Coronary artery (tissue), 2 donors: ENCODE results near the gene PREP.

Experiments used
- DNase-seq: peaks from one replicate; pipeline ENCODE4 v3.0.0-alpha.2; 2017; ENCODE audit warnings: low spot score
- H3K27ac ChIP-seq, 2 donors: fragments of 200-600 bp; sonication (generic); one replicate each; pipeline ENCODE4 v1.5.1; 2016 to 2019
- H3K4me3 ChIP-seq: fragments of 200-600 bp; sonication (generic); 2 replicates; pipeline ENCODE4 v1.5.1; 2016; ENCODE audit warnings: mild to moderate bottlenecking, moderate library complexity
- CTCF ChIP-seq: fragments of 200-600 bp; sonication (generic); IDR thresholded peaks from one replicate; pipeline ENCODE4 v1.5.1; 2019; ENCODE audit warnings: antibody characterized with exemption

The PREP gene

GRCh38 chr6:105331927-105332326 lies 71.0 kb downstream of the PREP start:
- DNase-seq: no peak
- Histone ChIP-seq H3K4me3 (no peak overlapping the region), H3K27ac (no peak overlapping the region)
- no peak for TF ChIP-seq CTCF

DNA sequence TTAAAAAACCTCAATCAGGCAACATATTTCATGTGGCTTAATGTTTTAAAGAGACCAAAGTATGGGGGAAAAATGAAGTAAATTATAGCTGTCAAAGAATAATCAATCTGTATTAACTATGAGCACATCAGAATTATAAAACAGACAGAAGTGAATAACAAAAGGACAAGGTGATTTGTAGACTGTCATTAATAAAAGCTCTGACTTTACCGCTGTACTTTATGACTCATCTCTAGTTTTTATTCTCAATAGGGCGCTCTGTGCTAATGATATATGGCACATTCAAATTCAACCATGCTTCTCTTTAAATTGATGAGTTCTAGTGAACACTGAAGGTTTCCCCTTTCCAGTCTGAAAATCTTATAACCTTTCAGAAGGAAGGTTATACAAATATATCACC lies 72.0 kb downstream of the PREP start:
- Histone ChIP-seq H3K4me3 (no peak overlapping the region), H3K27ac (no peak overlapping the region)
- no peak for TF ChIP-seq CTCF
- no peak for DNase-seq

DNA sequence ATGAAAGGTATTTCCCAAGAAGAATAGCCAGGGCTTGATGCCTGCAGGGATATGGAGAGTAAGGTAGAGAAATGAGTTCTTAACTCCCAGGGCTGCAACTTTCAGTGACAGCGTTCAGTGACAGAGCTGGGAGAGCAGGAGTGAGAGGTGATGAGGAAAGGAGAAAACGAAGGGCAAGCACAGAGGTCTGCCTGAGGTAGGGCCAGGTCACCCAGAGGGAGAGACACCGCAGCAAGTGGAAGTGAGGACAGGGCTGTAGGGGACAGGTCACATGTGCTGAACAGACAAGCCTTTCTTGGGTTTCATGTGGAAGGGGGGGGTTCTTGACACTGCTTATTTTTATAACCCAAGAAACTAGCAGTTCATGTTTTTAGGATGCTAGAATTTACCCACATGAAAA lies 72.5 kb downstream of the PREP start:
- no peak for TF ChIP-seq CTCF
- H3K27ac ChIP-seq: no peak overlapping the region
- DNase-seq: no peak
- no peak overlapping the region for H3K4me3 ChIP-seq

DNA sequence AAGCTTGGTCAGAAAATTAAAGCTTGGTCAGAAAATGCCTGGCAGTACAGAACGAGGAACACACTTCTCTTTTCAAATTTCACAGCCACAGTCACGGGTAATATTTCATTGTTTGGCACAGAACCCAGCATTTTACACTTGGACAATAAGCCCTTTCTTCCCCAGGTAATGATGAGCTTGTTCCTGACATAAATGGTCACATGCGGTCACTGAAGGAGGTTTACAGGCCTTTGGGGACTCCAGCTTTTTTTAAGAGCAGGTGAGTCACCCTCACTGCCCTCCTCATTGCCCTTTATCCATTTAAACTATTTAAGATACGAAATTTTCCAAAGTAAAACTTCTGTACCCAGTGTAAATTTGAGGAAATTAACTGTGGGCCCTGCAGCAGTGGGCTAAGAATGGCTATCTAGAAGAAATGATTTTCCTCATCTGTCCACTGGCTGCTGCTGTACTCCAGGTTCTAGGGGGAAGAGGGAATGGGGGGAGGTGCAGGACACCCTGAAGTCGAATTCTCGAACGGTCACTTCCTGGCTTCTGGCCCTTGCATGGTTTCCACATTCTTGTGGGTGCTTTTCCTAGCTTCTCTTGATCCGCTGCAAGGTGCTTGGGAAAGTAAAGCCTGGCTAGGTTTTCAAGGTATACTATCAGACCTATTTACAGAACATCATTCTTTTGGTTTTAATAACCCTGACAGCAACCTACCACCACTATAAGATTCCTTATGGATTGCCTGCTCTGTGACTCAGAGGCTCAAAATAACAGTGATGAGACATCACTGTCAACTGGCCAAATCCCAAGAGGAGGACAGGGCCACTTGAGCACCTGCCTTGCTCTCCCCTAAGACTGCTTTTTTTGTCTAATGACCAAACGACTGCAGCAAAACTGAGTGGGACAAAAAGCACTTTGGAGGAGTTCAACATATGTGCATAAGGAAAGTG lies 75.8 kb downstream of the PREP start:
- H3K27ac ChIP-seq: no peak overlapping the region
- no peak for TF ChIP-seq CTCF
- DNase-seq: no peak
- no peak overlapping the region for H3K4me3 ChIP-seq

GRCh38 chr6:105326216-105326615 lies 76.7 kb downstream of the PREP start:
- no peak for TF ChIP-seq CTCF
- DNase-seq: no peak
- Histone ChIP-seq H3K4me3 (no peak overlapping the region), H3K27ac (no peak overlapping the region)

DNA sequence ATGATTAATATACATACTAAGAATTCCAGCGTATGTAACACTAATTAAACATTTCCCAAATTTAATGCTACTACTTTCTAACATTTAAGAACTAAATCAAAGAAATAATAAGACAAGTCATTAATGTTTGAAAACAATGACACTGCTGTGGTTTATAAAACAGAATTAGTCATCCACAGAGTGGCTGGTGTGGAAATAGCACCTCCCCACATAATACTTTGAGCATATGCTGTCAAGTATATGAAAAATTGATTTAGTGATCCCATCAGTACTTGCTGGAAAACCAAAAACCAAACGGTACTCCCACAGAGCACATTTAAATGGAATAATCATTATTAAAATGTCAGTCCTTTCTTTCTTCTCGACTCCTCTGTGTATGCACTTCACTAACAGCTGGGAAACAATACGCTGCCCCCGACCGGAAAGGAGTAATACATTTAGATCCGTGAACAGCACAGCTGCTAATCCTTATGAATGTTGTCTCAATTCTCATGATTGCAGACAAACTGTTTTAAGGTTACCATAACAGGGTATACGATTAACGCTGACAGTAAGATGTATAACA lies 78.4 kb downstream of the PREP start:
- Histone ChIP-seq H3K27ac (no peak overlapping the region), H3K4me3 (no peak overlapping the region)
- no peak for TF ChIP-seq CTCF
- DNase-seq: no peak
